GM12878 (cell line): ENCODE data around the gene PROX2. TPM values are rescaled to one million over a fixed set of nuclear protein-coding genes. Genes with fewer than 3 reads are reported as not detected.

Experiments
- ATAC-seq: fragments of 200-7000 bp; cut with Tn5 transposase; 3 replicates; pipeline ENCODE4 v1.9.1; 2020; ENCODE audit warnings: mild to moderate bottlenecking, moderate library complexity
- BruUV-seq: library from RNA; stranded (reverse); fragments of 400-500 nt; replicated peaks from 2 replicates; lab custom pipeline; 2021; lab: Mats Ljungman, UMichigan
- CTCF ChIA-PET: fragments of 300-600 bp; sonication (Branson Sonifier 250); formaldehyde crosslinking; extraction: SDS; loops from one replicate; lab custom pipeline; 2021; ENCODE audit warnings: inconsistent platforms; lab: Yijun Ruan, JAX
- POLR2A ChIA-PET: fragments of 350-600 bp; formaldehyde crosslinking; extraction: SDS; loops from one replicate; lab custom pipeline; 2021; ENCODE audit warnings: inconsistent platforms; lab: Charles Lee
- RAD21 ChIA-PET: fragments of 300-600 bp; sonication (Branson Sonifier 250); formaldehyde crosslinking; loops from one replicate; lab custom pipeline; 2023; ENCODE audit warnings: antibody characterized with exemption; ENCODE audit not compliant: unreplicated experiment; lab: Charles Lee
- SMC1A ChIA-PET: fragments of 300-600 bp; sonication (Branson Sonifier 250); formaldehyde crosslinking; loops from one replicate; lab custom pipeline; 2023; ENCODE audit not compliant: unreplicated experiment, uncharacterized antibody; lab: Charles Lee
- DNase-seq: peaks from one replicate; pipeline ENCODE4 v3.0.0-alpha.2; 2011; ENCODE audit warnings: low read depth, low spot score
- FAIRE-seq: peaks from 3 replicates; lab custom pipeline; 2011; peaks lifted over from hg19 to GRCh38; lab: Jason Lieb, UNC
- H2AFZ ChIP-seq: 2 replicates; pipeline ENCODE4 v1.6.0; 2011; ENCODE audit warnings: low read depth, low read length, control low read depth; ENCODE audit not compliant: control insufficient read depth
- H3K27ac ChIP-seq: 2 replicates; pipeline ENCODE4 v1.5.1; 2011; ENCODE audit warnings: control low read depth; ENCODE audit not compliant: control insufficient read depth, insufficient read depth
- H3K27me3 ChIP-seq, 2 experiments: replicated peaks in 1 of 2; 2 replicates each; pipeline versions ENCODE4 v1.6.0 to v1.6.1; 2011; ENCODE audit warnings: low read length in 1 of 2; ENCODE audit not compliant: control insufficient read depth in 2 of 2, insufficient read depth in 2 of 2
- H3K36me3 ChIP-seq, 2 experiments: 2 replicates each; pipeline ENCODE4 v1.5.1; 2011; ENCODE audit warnings: low read length in 1 of 2; ENCODE audit not compliant: control insufficient read depth in 2 of 2, insufficient read depth in 2 of 2
- H3K4me1 ChIP-seq: 2 replicates; pipeline ENCODE4 v1.6.1; 2011; ENCODE audit warnings: mild to moderate bottlenecking, low read length, moderate library complexity, mixed read lengths; ENCODE audit not compliant: control insufficient read depth, insufficient read depth
- H3K4me2 ChIP-seq: 2 replicates; pipeline ENCODE4 v1.6.0; 2011; ENCODE audit warnings: control low read depth; ENCODE audit not compliant: control insufficient read depth, insufficient read depth
- H3K4me3 ChIP-seq: fragments of 200-600 bp; sonication (generic); 2 replicates; pipeline ENCODE4 v1.5.1; 2016
- H3K79me2 ChIP-seq: 2 replicates; pipeline ENCODE4 v1.6.0; 2011; ENCODE audit warnings: low read length; ENCODE audit not compliant: control insufficient read depth, insufficient read depth
- H3K9ac ChIP-seq: 2 replicates; pipeline ENCODE4 v1.8.0; 2011; ENCODE audit warnings: low read length, control low read depth, mixed read lengths; ENCODE audit not compliant: control insufficient read depth, insufficient read depth
- H3K9me3 ChIP-seq: replicated peaks from 3 replicates; pipeline ENCODE4 v1.5.1; 2011; ENCODE audit warnings: mild to moderate bottlenecking, low read length; ENCODE audit not compliant: control insufficient read depth, insufficient read depth
- H4K20me1 ChIP-seq: 2 replicates; pipeline ENCODE4 v1.6.0; 2011; ENCODE audit not compliant: control insufficient read depth, insufficient read depth
- ATF7 ChIP-seq: fragments of 450-650 bp; IDR thresholded peaks from 2 replicates; pipeline ENCODE4 v1.6.1; 2016; ENCODE audit warnings: low read depth, mild to moderate bottlenecking
- HSF1 ChIP-seq: fragments of 150-350 bp; IDR thresholded peaks from 2 replicates; pipeline ENCODE4 v1.6.1; 2014; ENCODE audit warnings: mild to moderate bottlenecking, low read depth, low read length
- RAD51 ChIP-seq: fragments of 450-650 bp; IDR thresholded peaks from 2 replicates; pipeline ENCODE4 v1.6.1; 2016; ENCODE audit warnings: moderate library complexity, mild to moderate bottlenecking, inconsistent platforms
- SMAD1 ChIP-seq: fragments of 450-650 bp; IDR thresholded peaks from 2 replicates; pipeline ENCODE4 v1.6.1; 2018; ENCODE audit warnings: mild to moderate bottlenecking, low read depth; ENCODE audit not compliant: partially characterized antibody
- WGBS: methylation state at CpG from one replicate; pipeline ENCODE4 v1.1.6; 2016; ENCODE audit warnings: low lambda C conversion rate; ENCODE audit not compliant: insufficient replicate concordance, insufficient coverage; ENCODE audit errors: missing lambda C conversion rate; 5-methylcytosine and 5-hydroxymethylcytosine counted together
- in situ Hi-C: fragments of 300-500 bp; cut with MboI; formaldehyde crosslinking; loops from 9 replicates; pipeline ENCODE4 v1.14.3; 2018; ENCODE audit warnings: mixed read lengths
- intact Hi-C: fragments of 100-400 bp; cut with micrococcal nuclease; formaldehyde crosslinking; loops from one replicate; pipeline ENCODE4 v1.14.2; 2022; ENCODE audit not compliant: unreplicated experiment
- polyA plus RNA-seq, 11 experiments: library from polyadenylated mRNA; depleted of rRNA in 4 of 11; unstranded in 6 of 11; stranded (reverse) in 5 of 11; fragments of >200 nt; fragmentation: Nextera tagmentation in 4 of 11; fragmentation: Illumina TruSeq in 1 of 11; extraction: Ambion mirVana in 4 of 11; extraction: Trizol in 1 of 11; gene quantifications; 1 replicate in 1 of 11; 2 replicates in 10 of 11; pipeline versions ENCODE4 v1.2.1 to v1.2.3, GENCODE V29; 2011 to 2016; ENCODE audit warnings: inconsistent platforms in 2 of 11, missing spikeins in 2 of 11, low read depth in 1 of 11
- total RNA-seq, 4 experiments: library from RNA; depleted of rRNA in 3 of 4; stranded (reverse); fragments of >200 nt in 3 of 4; fragmentation: Illumina TruSeq in 1 of 4; extraction: Trizol in 1 of 4; gene quantifications; 2 replicates each; pipeline versions ENCODE4 v1.2.1 to v1.2.3, GENCODE V29; 2013 to 2021

The PROX2 gene
- total and polyA plus RNA-seq, 10 of the 15 experiments (the other 5 are each of a cell fraction or from before 2014, with no cell fraction given), result 0.04 to 0.42 (median 0.19) TPM

GRCh38 chr14:74919421-74920165 lies 43.6 kb upstream of the PROX2 start:
- Histone ChIP-seq H3K27ac (no peak overlapping the region), H3K9ac (no peak overlapping the region), H3K27me3 (no peaks in the 10 kb centered on the region), H4K20me1 (no peaks in the 10 kb centered on the region), H3K36me3 (no peaks in the 10 kb centered on the region), H3K79me2 (no peaks in the 10 kb centered on the region), H3K9me3 (no peaks in the 10 kb centered on the region), H3K4me3 (no peak overlapping the region), H3K4me1 (no peaks in the 10 kb centered on the region; the same call in 1 of the 2 replicates), H2AFZ (no peak overlapping the region)
- FAIRE-seq (no peak), DNase-seq (no peak)
- whole genome bisulfite sequencing, result 74% methylated on average over 20 of the region's 22 CpGs
- intact Hi-C loops, result no loop called here
- CTCF ChIA-PET, result interaction anchor here (0.9 to 1.9 kb wide), 3 partner anchors 14 to 169 kb away, joined by 3 to 8 read pairs (median 5); no protein-coding TSS in a partner anchor
- no peak for TF ChIP-seq SMAD1
- no peak for TF ChIP-seq HSF1
- TF ChIP-seq RAD51, result no peak
- no peak for TF ChIP-seq ATF7
- TF ChIP-seq, all 136 proteins: peak for 0
- ATAC-seq, result no peak
- in situ Hi-C loops, result no loop called here
- ChIA-PET POLR2A (no interaction called here), RAD21 (no interaction called here), SMC1A (no interaction called here)
- no peak overlapping the region for H3K4me2 ChIP-seq
- no TSS peak for BruUV-seq
